Measurements from ENCODE around the gene PHETA1.

DNA sequence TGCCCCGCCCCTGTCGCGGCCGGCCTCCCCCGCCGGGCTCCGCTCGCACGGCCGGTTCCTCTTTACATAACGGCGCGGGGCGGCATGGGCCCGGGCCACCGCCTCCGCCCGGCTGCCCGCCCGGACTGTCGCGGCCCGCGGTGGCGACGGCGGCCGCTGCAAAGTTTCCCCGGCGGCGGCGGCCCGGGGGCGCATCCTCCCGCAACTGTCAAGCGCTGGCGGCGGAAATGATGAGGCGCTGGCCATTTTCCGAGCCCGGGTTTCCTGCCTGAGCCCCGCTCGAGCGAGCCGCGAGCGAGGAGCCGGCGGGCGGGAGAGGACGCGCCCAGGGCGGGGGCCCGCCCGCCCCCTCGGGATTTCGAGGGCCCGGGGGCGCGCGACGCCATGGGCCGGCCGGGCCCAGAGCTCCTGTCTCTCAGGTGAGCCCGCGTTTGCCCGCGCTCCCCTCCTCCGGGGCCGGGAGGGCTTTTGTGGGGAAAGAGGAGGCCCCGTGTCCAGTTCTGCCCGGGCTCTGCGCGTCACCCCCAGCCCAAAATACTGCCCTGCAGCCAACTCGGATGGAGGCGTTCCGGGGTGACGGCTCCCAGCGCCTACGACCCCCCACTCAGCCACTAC, 37.1 kb upstream of the PHETA1 start, which contains the start of gene SH2B3:
- TF ChIP-seq, protein P1, sequence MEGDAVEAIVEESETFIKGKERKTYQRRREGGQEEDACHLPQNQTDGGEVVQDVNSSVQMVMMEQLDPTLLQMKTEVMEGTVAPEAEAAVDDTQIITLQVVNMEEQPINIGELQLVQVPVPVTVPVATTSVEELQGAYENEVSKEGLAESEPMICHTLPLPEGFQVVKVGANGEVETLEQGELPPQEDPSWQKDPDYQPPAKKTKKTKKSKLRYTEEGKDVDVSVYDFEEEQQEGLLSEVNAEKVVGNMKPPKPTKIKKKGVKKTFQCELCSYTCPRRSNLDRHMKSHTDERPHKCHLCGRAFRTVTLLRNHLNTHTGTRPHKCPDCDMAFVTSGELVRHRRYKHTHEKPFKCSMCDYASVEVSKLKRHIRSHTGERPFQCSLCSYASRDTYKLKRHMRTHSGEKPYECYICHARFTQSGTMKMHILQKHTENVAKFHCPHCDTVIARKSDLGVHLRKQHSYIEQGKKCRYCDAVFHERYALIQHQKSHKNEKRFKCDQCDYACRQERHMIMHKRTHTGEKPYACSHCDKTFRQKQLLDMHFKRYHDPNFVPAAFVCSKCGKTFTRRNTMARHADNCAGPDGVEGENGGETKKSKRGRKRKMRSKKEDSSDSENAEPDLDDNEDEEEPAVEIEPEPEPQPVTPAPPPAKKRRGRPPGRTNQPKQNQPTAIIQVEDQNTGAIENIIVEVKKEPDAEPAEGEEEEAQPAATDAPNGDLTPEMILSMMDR (IDR thresholded peaks at IDR 0.05; ENCODE audit: low read depth, low read length, poor library complexity, severe bottlenecking): no peak
- TF ChIP-seq EZH2phosphoT487 (IDR thresholded peaks at IDR 0.05; ENCODE audit: borderline replicate concordance, low read length): no peak
